ENCODE data around the gene ATF6. TPM values are rescaled to one million over a fixed set of nuclear protein-coding genes. Genes with fewer than 3 reads are reported as not detected.

The ATF6 gene
- total and polyA plus RNA-seq, 2 donors (not counting 3 experiments of a cell fraction or from before 2014, with no cell fraction given) = 24.9 to 40.3 TPM

DNA sequence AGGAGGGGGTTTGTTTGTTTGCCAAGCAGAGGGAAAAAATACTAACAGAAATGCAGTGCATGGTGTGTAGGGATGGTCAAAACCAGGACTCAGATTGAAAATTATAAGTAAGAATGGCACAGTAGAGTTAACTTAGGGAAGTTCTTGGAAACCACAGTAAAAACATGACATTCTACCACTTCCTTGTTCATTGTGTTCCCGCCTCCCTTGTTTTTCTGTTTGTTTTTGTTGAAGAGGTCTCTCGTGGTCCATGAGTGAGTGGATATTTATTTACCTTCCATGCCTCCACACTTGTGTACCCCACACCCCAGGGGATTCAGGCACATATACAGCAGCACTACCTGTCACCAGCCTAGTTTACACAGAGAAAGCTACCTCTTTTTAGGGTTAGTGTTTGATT is 187.9 kb downstream of the ATF6 start:
- ChIA-PET CTCF (interaction anchor here (1.1 to 1.4 kb wide), 2 partner anchors 8 to 83 kb away, joined by 5 to 7 read pairs; no protein-coding TSS in a partner anchor), POLR2A (no interaction called here)
- Histone ChIP-seq H3K4me1 (ENCODE audit: control insufficient read depth, extremely low read depth, insufficient read depth, low read length) (no peaks in the 10 kb centered on the region), H3K9me1 (replicated peaks; ENCODE audit: control insufficient read depth, extremely low read depth, insufficient read depth, low read length) (no peaks in the 10 kb centered on the region), H3K27ac (ENCODE audit: insufficient read depth, low read depth, low read length) (no peak overlapping the region), H3K27me3 (ENCODE audit: control insufficient read depth in 2 of 2, insufficient read depth in 2 of 2, low read length in 2 of 2) (no peaks in the 10 kb centered on the region), H3K9ac (replicated peaks; ENCODE audit: extremely low read depth, insufficient read depth, low read length) (no peak overlapping the region), H2AFZ (ENCODE audit: low read depth, low read length) (no peak overlapping the region), H3K4me2 (ENCODE audit: insufficient read depth, low read length) (no peak overlapping the region), H3K36me3 (ENCODE audit: control insufficient read depth in 2 of 2, extremely low read depth in 1 of 2, insufficient read depth in 2 of 2, low read length in 2 of 2) (peaks cover 0 to 5% of the 10 kb centered on the region in 2 experiments), H3K4me3 (replicated peaks in 1 of 3; ENCODE audit: insufficient read depth in 1 of 3, low read depth in 1 of 3, low read length in 3 of 3) (no peak overlapping the region), H4K20me1 (replicated peaks; ENCODE audit: control insufficient read depth, extremely low read depth, insufficient read depth, low read length) (no peaks in the 10 kb centered on the region), H3K9me3 (replicated peaks; ENCODE audit: control insufficient read depth, insufficient read depth, low read length) (no peaks in the 10 kb centered on the region), H3K79me2 (ENCODE audit: control insufficient read depth, insufficient read depth, low read length) (no peaks in the 10 kb centered on the region)
- BruUV-seq (replicated peaks) = no TSS peak
- FAIRE-seq (no peak), DNase-seq (ENCODE audit: low read depth, low spot score) (peak; percentile 32)
- intact Hi-C loops (cut with micrococcal nuclease) (no loop called here), dilution Hi-C loops (cut with MboI; ENCODE audit: extremely low pct_ligation_motif_present, low sequenced_read_pairs) (no loop called here)
- TF ChIP-seq JUN (IDR thresholded peaks at IDR 0.05; ENCODE audit: borderline replicate concordance, insufficient read depth, insufficient read length, low read depth) (no peak), CTCF (IDR thresholded peaks at IDR 0.05; ENCODE audit: extremely low read depth in 1 of 2, insufficient read depth in 1 of 2, low read depth in 1 of 2, low read length in 2 of 2) (no peak), FOS (IDR thresholded peaks at IDR 0.05; ENCODE audit: borderline replicate concordance, insufficient read depth, low read length) (no peak), POLR2AphosphoS5 (IDR thresholded peaks at IDR 0.05; ENCODE audit: insufficient read depth, low read depth, low read length) (no peak), EZH2 (IDR thresholded peaks at IDR 0.05; ENCODE audit: borderline replicate concordance, low read depth, low read length, severe bottlenecking) (no peak), GATA2 (IDR thresholded peaks at IDR 0.05; ENCODE audit: insufficient read depth, insufficient read length, low read depth, low read length) (no peak), POLR2A (IDR thresholded peaks at IDR 0.05; ENCODE audit: low read depth, low read length) (no peak), MYC (IDR thresholded peaks at IDR 0.05; ENCODE audit: low read depth, low read length) (no peak)
- TF ChIP-seq, protein P1, sequence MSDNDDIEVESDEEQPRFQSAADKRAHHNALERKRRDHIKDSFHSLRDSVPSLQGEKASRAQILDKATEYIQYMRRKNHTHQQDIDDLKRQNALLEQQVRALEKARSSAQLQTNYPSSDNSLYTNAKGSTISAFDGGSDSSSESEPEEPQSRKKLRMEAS (IDR thresholded peaks at IDR 0.05; ENCODE audit: insufficient read depth, insufficient read length) = no peak

All from endothelial cell of umbilical vein (primary cell).